Stimulated activated CD4-positive, alpha-beta T cell treated with anti-CD3 and anti-CD28 coated beads, Interleukin-4, amount 100 ng/mL, for 48 hours (primary cell): ENCODE measurements around the gene MMP24OS.
"Not testable (repeated sequence)": the region's sequence is repeated elsewhere in the genome, so short reads cannot be mapped to it uniquely, and the experiment has no call there.

Experiments
- DNase-seq, 2 donors: peaks; one replicate each; pipeline ENCODE4 v3.0.0-alpha.2; 2020; ENCODE audit warnings: low read depth in 2 of 2

Gene MMP24OS

GRCh38 chr20:35277531-35278395 lies at the start of gene MMP24OS:
Gene MMP24OS (minus strand): TSS chr20:35278122. CDS start chr20:35277929, 193 bp downstream.
- peak; percentile 81 to 86 for DNase-seq

- DNase-seq = no peak
Observed at GRCh38 chr20:35327074-35327976, 49.4 kb upstream of the MMP24OS start.

- no peak for DNase-seq
Observed at GRCh38 chr20:35326740-35327073, 48.8 kb upstream of the MMP24OS start.

- DNase-seq = no peak
Observed at GRCh38 chr20:35326021-35326739, 48.3 kb upstream of the MMP24OS start.

- no peak for DNase-seq
Observed at GRCh38 chr20:35325401-35325800, 47.5 kb upstream of the MMP24OS start.

DNA sequence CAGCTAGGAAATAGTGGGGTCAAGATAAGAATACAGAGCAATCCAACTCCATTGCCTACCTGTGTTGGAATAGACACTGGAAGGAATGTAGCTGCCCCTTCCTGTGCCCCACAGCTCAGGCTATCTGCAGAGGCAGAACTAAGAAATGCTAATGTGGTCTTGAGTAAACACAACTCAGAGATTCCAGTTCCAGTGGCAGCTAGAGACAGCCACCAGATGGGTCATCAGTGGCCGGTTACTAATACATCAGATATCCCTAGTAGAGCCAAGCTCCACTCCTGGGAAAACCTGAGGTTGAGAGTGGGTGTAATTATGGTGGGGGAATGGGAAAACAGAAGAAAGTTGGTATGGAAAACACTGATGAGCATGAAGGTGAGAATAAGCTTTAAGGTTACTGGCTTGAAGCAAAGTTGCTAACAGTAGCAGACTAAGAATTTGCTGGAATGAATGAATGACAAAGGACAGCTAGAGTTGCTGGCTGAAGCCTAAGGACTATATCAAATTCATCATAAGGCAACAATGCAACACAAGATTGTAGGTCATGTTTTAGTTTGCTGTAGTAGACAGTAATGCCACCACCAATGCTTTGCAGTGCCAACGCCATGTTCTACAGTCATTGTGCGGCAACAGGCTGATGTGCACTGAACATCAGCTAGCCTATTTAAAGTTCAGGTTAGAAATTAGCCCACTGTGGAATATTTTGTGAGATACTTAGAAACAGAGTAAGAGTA lies 42.6 kb upstream of the MMP24OS start:
- DNase-seq = no peak

DNA sequence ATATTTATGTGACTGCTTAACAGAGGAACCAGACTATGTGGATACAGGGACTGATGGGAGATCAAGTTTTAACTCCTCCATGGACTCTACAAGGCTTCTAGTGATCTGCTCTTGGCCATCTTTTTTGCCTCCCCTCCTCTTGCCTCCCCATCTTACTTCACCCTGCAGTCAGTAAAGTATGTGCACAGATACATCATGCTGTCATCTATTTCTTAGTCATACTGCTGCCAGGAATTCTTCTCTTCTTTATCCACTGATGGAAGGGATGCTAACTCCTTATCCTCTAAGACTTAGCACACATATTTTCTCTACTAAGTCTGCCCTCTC lies 41.9 kb upstream of the MMP24OS start:
- DNase-seq = no peak

- DNase-seq = no peak
Observed at GRCh38 chr20:35319192-35319870, 41.4 kb upstream of the MMP24OS start.

DNA sequence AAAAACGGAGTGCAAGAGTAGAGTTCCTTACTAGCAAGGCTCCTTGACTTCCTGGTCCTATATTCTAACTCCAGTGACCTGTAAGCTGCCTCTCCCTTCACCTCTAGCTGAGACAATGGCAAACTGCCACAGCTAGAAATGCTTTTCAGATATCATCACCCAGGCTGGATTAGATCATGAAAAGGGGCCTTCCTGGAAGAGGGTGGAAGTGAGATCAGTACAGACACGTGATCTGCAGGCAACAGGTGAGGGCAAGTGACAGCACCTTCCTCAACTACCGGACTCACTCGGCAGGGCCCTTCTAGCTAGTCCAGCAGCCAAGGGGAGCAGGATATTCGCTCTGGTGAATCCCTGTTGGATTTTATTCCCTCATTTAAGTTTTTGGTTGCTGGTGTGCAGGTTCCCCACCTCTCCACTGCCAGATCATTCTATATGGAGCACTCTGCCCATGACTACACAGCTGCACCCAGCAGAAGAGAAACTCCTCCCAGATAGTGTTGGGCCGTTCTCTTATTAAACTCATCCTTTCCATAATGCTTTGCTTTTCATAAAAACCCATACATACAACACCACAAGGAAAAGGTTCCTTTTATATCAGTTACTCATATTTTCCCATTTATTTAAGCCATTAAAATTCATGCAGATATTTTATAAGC lies 40.7 kb upstream of the MMP24OS start:
- DNase-seq = no peak

DNA sequence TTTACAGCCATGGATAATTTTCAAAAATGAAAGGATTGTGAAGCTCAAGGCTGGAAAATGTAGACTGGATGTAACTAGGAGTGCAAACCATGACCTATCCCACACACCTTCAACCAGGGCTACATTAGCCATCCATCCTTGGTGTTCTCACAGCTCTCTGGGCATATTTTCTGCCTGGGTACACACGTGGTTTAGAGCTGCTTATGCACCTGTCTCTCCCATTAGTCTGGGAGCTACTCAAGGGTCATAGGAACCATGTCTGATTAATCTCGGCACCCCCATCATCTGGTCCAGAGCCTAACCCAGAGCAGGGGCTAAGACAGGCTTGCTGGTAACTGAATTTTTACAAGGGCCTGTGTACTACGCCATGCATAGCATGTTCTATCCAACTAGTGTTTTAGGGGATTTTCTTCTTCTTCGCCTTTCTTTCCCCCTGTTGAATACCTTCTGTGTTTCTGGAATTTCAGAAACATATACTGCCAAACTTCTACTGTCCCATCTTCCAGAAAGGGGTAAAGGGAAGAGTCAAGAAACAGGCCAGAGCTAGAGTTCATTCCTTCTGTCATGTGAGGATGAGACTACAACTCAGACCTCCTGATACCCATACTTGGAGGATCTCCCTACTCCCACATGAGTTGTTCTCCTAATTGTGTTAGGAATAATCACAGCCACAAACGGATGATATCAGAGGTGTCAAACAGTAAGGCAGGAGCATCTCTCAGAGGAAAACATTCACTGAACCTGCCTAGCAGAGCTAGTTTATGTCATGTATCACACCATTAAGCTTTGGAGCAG lies 39.7 kb upstream of the MMP24OS start:
- no peak for DNase-seq

- DNase-seq = no peak
Observed at GRCh38 chr20:35316086-35316485, 38.2 kb upstream of the MMP24OS start.

GRCh38 chr20:35315632-35316020 lies 37.7 kb upstream of the MMP24OS start:
- DNase-seq = not testable (repeated sequence)

DNA sequence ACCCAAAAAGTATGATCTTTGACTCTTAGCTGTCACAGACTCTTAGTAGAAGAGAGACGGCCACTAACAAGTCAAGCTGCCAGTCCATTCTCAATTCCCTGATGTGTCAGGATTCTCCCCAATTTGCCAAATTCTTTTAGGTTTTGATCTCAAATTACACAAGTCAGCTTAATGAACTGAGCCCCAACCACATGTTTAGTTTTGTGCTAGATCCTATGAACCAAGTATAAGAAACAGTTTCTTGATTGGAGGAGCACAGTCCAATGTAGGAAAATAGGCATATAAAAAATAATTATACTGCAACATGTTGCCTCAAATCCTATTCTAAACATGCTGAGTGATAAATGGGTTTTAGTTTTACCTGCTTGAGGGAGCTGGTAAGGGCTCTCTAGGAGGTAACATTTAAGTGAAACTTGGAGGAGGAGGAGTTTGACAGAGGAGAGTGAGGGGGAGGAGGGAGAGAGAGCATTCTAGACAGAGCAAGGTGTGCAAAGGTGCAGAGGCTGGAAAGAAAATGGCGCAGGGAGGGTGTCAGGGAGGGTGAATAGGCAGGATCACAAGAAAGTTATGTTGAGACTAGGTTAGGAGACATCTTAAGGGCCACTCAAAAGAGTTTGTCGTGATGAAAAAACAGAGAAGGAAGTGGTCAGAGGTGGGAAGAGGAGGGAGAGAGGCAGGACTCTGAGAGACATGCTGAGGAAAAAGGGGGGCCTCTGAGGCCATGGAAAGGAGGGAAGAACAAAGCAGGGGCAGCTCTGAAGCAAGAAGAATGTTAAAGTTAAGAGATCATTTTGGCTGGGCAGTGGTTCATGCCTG lies 37.1 kb upstream of the MMP24OS start:
- DNase-seq = no peak

DNA sequence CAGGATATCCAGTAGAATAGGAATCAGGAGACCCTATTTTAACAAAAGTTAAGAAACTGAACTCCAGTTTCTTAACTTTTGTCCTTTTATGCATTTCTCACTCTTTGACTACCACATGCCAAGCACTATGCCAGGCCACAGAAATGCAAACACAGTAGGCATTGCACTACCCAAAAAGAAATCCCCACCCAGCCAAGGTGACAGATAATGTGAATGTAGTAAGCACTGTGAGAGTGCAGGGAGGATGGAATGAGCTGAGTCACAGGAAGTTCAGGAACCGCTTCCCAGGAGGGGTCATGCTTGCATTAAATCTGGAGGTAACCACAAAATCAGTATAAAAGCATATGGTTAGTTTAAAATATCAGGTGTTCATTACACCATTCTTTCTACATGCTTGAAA lies 34.4 kb upstream of the MMP24OS start:
- DNase-seq = peak in 1 of 2 donors; percentile 22

GRCh38 chr20:35311822-35312221 lies 33.9 kb upstream of the MMP24OS start:
- DNase-seq = no peak

GRCh38 chr20:35311409-35311808 lies 33.5 kb upstream of the MMP24OS start:
- peak; percentile 66 to 71 for DNase-seq

DNA sequence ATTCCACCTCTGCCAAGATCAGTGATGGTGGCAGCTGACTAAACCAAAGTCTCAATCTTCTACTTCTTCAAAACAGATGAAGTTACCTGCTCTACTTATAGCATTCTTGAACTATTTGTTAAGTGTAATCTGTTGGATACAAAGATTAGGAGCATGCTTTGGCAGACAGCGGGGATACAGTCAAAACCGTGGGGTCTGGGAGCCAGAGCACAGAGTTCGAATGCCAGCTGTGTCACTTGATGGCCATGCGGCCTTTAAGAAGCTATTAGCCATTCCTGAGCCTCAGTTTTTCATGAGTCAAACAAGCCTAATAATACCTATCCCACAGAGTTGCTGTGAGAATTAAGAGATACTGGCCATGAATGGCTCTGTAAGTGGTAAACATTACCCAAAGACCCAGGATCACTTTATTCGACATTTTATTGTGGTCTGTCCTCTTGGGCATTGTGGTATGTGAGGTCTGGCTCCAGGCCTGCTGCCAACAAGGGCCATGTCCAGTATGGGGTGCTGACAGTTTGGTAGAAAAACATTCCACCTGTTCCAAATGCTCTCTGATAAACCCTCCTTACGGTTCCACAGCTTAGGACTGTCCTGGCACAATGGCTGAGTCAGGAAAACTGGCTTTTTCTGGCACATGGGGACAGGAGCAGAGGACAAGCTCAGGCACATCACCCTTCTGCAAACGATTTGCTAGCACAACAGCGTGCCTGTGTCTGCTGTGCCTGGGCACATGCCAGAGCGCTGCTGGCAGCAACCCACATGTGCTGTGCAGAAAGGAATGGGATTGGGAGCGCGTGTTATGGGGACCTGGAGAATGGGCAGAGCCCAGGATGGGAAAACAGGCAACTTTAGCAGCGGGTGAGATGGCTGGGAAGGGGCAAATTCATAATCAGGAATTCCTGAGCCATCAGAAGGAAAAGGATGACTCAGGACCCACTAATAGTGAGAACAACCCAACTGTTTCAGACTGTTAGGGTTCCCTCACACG lies 30.0 kb upstream of the MMP24OS start:
- DNase-seq = no peak
